Transverse colon (tissue), 4 donors: ENCODE results near the gene LTBR. TPM values are rescaled to one million over a fixed set of nuclear protein-coding genes. Genes with fewer than 3 reads are reported as not detected.
"Not testable (repeated sequence)": the region's sequence is repeated elsewhere in the genome, so short reads cannot be mapped to it uniquely, and the experiment has no call there.

Experiments
- DNase-seq: peaks from one replicate; pipeline ENCODE4 v3.0.0-alpha.2; 2019
- H3K27ac ChIP-seq, 4 donors: fragments of 200-600 bp; sonication (generic); 2 replicates each; pipeline ENCODE4 v1.5.1; 2016 to 2018; ENCODE audit warnings: inconsistent platforms in 4 of 4
- H3K27me3 ChIP-seq: fragments of 200-600 bp; sonication (generic); 2 replicates; pipeline ENCODE4 v1.5.1; 2017; ENCODE audit warnings: inconsistent platforms
- H3K36me3 ChIP-seq, 4 donors: fragments of 200-600 bp; sonication (generic); 2 replicates each; pipeline ENCODE4 v1.5.1; 2017 to 2019; ENCODE audit warnings: inconsistent platforms in 4 of 4
- H3K4me1 ChIP-seq, 4 donors: fragments of 200-600 bp; sonication (generic); 2 replicates each; pipeline ENCODE4 v1.5.1; 2017 to 2020; ENCODE audit warnings: inconsistent platforms in 4 of 4
- H3K4me3 ChIP-seq, 4 donors: fragments of 200-600 bp; sonication (generic); 1 replicate in 1 of 4; 2 replicates in 3 of 4; pipeline versions ENCODE4 v1.5.1 to v1.6.1; 2017 to 2019; ENCODE audit warnings: inconsistent platforms in 4 of 4
- H3K9me3 ChIP-seq, 2 donors: fragments of 200-600 bp; sonication (generic); 2 replicates each; pipeline ENCODE4 v1.5.1; 2017 to 2019; ENCODE audit warnings: inconsistent platforms in 2 of 2
- CTCF ChIP-seq, 5 experiments: fragments of 200-600 bp in 3 of 5; fragments of 450-650 bp in 2 of 5; sonication (generic) in 3 of 5; IDR thresholded peaks; 1 replicate in 2 of 5; 2 replicates in 3 of 5; pipeline ENCODE4 v1.5.1; 2016 to 2017; ENCODE audit warnings: antibody characterized with exemption in 5 of 5, inconsistent platforms in 3 of 5, mild to moderate bottlenecking in 2 of 5, moderate library complexity in 1 of 5
- EP300 ChIP-seq: sonication (generic); formaldehyde crosslinking; IDR thresholded peaks from one replicate; pipeline ENCODE4 v1.6.1; 2017; ENCODE audit warnings: antibody characterized with exemption, low read depth
- POLR2A ChIP-seq: fragments of 450-650 bp; IDR thresholded peaks from one replicate; pipeline ENCODE4 v1.6.1; 2016; ENCODE audit warnings: antibody characterized with exemption, mild to moderate bottlenecking, moderate library complexity
- POLR2AphosphoS5 ChIP-seq, 3 donors: sonication (generic); formaldehyde crosslinking; IDR thresholded peaks; one replicate each; pipeline ENCODE4 v1.6.1; 2016; ENCODE audit warnings: antibody characterized with exemption in 3 of 3
- WGBS, 2 donors: methylation state at CpG; one replicate each; pipeline ENCODE4 v1.1.5; 2018; ENCODE audit warnings: low coverage in 1 of 2; 5-methylcytosine and 5-hydroxymethylcytosine counted together
- in situ Hi-C, 4 donors: fragments of 200-750 bp; cut with MboI; loops; one replicate each; pipeline versions ENCODE4 v1.15.0 to v1.15.1; 2017; ENCODE audit warnings: low sequenced_read_pairs in 3 of 4, low pct_ligation_motif_present in 1 of 4, low pct_unique_long_range_greater_than_20kb in 1 of 4
- intact Hi-C: fragments of 100-400 bp; cut with DNase I; formaldehyde crosslinking; loops from one replicate; pipeline ENCODE4 v1.15.1; 2023; ENCODE audit warnings: low total_unique reads
- total RNA-seq, 4 donors: library from RNA; depleted of rRNA; stranded (reverse); fragments of >200 nt; gene quantifications; one replicate each; pipeline ENCODE4 v1.1.0, GENCODE V29; 2016

LTBR gene
- total RNA-seq, 4 donors from 2014 or later = 148 to 367 (median 208) TPM

GRCh38 chr12:6341417-6342139, 42.4 kb upstream of the LTBR start, which contains the start of gene TNFRSF1A:
Gene TNFRSF1A, minus strand, starts transcription at chr12:6342076. Its CDS starts 262 bp downstream, at chr12:6341814.
- Histone ChIP-seq H3K4me3 (peak within 1 kb of the TSS; percentile 66 to 84 (median 70)), H3K9me3 (no peaks in the 10 kb centered on the region), H3K36me3 (no peaks in the 10 kb centered on the region), H3K4me1 (peaks cover 24 to 68% (median 60%) of the 10 kb centered on the region in 4 donors), H3K27ac (peak within 1 kb of the TSS; percentile 94 to 99 (median 98)), H3K27me3 (no peaks in the 10 kb centered on the region)
- peak; percentile 80 to 86 (median 85) for TF ChIP-seq POLR2AphosphoS5 (IDR thresholded peaks at IDR 0.05)
- peak in 1 of 5 experiments; percentile 28 for TF ChIP-seq CTCF (IDR thresholded peaks at IDR 0.05)
- TF ChIP-seq POLR2A = peak; percentile 80
- TF ChIP-seq EP300 = no peak
- in situ Hi-C loops (loop anchor here in 2 of 4 donors (25.0 kb wide), 2 partner anchors 121 to 196 kb away; partner anchors contain the start of genes TAPBPL (in 2 of the 2), VAMP1 (in 2 of the 2) and GAPDH (in 1 of the 2)), intact Hi-C loops (no loop called here)
- 0 to 7% methylated on average over 5 to 21 of the region's 21 CpGs for WGBS, 2 donors
- peak; percentile 82 for DNase-seq

GRCh38 chr12:6342140-6342889, 41.6 kb upstream of the LTBR start:
- Histone ChIP-seq H3K27me3 (no peaks in the 10 kb centered on the region), H3K4me3 (peak overlapping the region in 3 of 4 donors; percentile 68 to 84 (median 72)), H3K9me3 (no peaks in the 10 kb centered on the region), H3K4me1 (peaks cover 21 to 64% (median 53%) of the 10 kb centered on the region in 4 donors), H3K27ac (peak overlapping the region; percentile 94 to 99 (median 98)), H3K36me3 (no peaks in the 10 kb centered on the region)
- TF ChIP-seq POLR2AphosphoS5 (IDR thresholded peaks at IDR 0.05) = no peak
- no peak for TF ChIP-seq POLR2A
- no peak for TF ChIP-seq EP300
- TF ChIP-seq CTCF (IDR thresholded peaks at IDR 0.05) = no peak
- in situ Hi-C loops = loop anchor here in 2 of 4 donors (25.0 kb wide), 2 partner anchors 120 to 195 kb away; partner anchors contain the start of genes TAPBPL (in 2 of the 2), VAMP1 (in 2 of the 2) and GAPDH (in 1 of the 2)
- WGBS, 2 donors = 39 to 49% methylated on average over 6 to 7 of the region's 7 CpGs
- intact Hi-C loops = no loop called here
- DNase-seq = no peak

GRCh38 chr12:6343518-6343917, 40.4 kb upstream of the LTBR start:
- no peak overlapping the region for H3K4me3 ChIP-seq
- H3K27me3 ChIP-seq = no peaks in the 10 kb centered on the region
- no peak for DNase-seq
- WGBS, 2 donors = 57 to 88% methylated on average over 1 to 5 of the region's 5 CpGs
- peaks cover 15 to 58% (median 41%) of the 10 kb centered on the region in 4 donors for H3K4me1 ChIP-seq
- H3K36me3 ChIP-seq = no peaks in the 10 kb centered on the region
- in situ Hi-C loops (loop anchor here in 2 of 4 donors (25.0 kb wide), 2 partner anchors 119 to 194 kb away; partner anchors contain the start of genes TAPBPL (in 2 of the 2), VAMP1 (in 2 of the 2) and GAPDH (in 1 of the 2)), intact Hi-C loops (no loop called here)
- no peaks in the 10 kb centered on the region for H3K9me3 ChIP-seq
- peak overlapping the region; percentile 94 to 99 (median 98) for H3K27ac ChIP-seq
- TF ChIP-seq POLR2AphosphoS5 (IDR thresholded peaks at IDR 0.05) = no peak
- no peak for TF ChIP-seq POLR2A
- no peak for TF ChIP-seq CTCF (IDR thresholded peaks at IDR 0.05)
- no peak for TF ChIP-seq EP300

DNA sequence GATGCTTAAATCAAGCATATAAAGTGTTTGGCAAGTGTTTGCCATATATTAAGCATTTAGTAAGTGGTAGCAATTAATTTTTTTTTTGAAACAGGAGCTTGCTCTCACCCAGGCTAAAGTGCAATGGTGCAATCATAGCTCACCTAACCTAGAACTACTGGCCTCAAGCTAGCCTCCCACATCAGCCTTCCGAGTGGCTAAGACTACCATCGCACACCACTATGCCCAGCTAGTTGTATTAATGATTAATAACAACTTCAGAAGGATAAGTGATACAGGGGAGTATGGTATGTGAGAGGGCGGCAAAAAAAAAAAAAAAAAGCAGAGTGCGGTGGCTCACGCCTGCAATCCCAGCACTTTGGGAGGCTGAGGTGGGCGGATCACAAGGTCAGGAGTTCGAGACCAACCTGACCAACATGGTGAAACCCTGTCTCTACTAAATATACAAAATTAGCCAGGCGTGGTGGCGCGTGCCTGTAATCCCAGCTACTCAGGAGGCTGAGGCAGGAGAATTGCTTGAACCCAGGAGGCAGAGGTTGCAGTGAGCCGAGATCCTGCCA, 39.8 kb upstream of the LTBR start:
- intact Hi-C loops, H3K36me3 ChIP-seq, H3K27me3 ChIP-seq, H3K4me3 ChIP-seq, H3K9me3 ChIP-seq, DNase-seq: not testable (repeated sequence)
- WGBS, 2 donors = 82 to 91% methylated on average over 5 to 11 of the region's 11 CpGs
- in situ Hi-C loops = loop anchor here in 2 of 4 donors (25.0 kb wide), 2 partner anchors 118 to 193 kb away; partner anchors contain the start of genes TAPBPL (in 2 of the 2), VAMP1 (in 2 of the 2) and GAPDH (in 1 of the 2)
- Histone ChIP-seq H3K27ac (peak overlapping the region; percentile 94 to 99 (median 98)), H3K4me1 (peaks cover 9 to 51% (median 34%) of the 10 kb centered on the region in 4 donors)
